Liver (tissue), 9 donors: ENCODE results near the gene RALY. TPM values are rescaled to one million over a fixed set of nuclear protein-coding genes. Genes with fewer than 3 reads are reported as not detected.

Experiments
- DNase-seq: peaks from one replicate; pipeline ENCODE4 v3.0.0-alpha.2; 2017; ENCODE audit warnings: low spot score
- H3K27ac ChIP-seq, 2 donors: one replicate each; pipeline ENCODE4 v1.7.0; 2013; ENCODE audit warnings: inconsistent platforms in 2 of 2, low read length in 2 of 2, control low read depth in 1 of 2, low read depth in 1 of 2, mild to moderate bottlenecking in 1 of 2
- H3K27me3 ChIP-seq, 4 donors: one replicate each; pipeline versions ENCODE4 v1.6.1 to v1.7.0; 2013; ENCODE audit warnings: low read length in 3 of 4, inconsistent platforms in 1 of 4, mild to moderate bottlenecking in 1 of 4, moderate library complexity in 1 of 4; ENCODE audit not compliant: control insufficient read depth in 4 of 4, insufficient read depth in 4 of 4
- H3K36me3 ChIP-seq, 4 donors: one replicate each; pipeline versions ENCODE4 v1.6.1 to v1.7.0; 2013; ENCODE audit warnings: low read length in 3 of 4, mild to moderate bottlenecking in 3 of 4, low read depth in 1 of 4, moderate library complexity in 1 of 4; ENCODE audit not compliant: control insufficient read depth in 4 of 4, insufficient read depth in 3 of 4
- H3K4me1 ChIP-seq, 4 donors: one replicate each; pipeline versions ENCODE4 v1.6.1 to v1.7.0; 2013; ENCODE audit warnings: low read length in 3 of 4, mild to moderate bottlenecking in 3 of 4, moderate library complexity in 1 of 4; ENCODE audit not compliant: control insufficient read depth in 4 of 4, insufficient read depth in 4 of 4
- H3K4me3 ChIP-seq, 3 donors: one replicate each; pipeline versions ENCODE4 v1.6.1 to v1.7.0; 2013; ENCODE audit warnings: low read length in 3 of 3, control low read depth in 1 of 3, low read depth in 1 of 3, mild to moderate bottlenecking in 1 of 3
- H3K9ac ChIP-seq, 2 donors: one replicate each; pipeline ENCODE4 v1.7.0; 2013; ENCODE audit warnings: low read length in 2 of 2, mild to moderate bottlenecking in 2 of 2, moderate library complexity in 2 of 2, control low read depth in 1 of 2, low read depth in 1 of 2
- H3K9me3 ChIP-seq, 4 donors: one replicate each; pipeline versions ENCODE4 v1.6.1 to v1.7.0; 2013; ENCODE audit warnings: low read length in 3 of 4; ENCODE audit not compliant: control insufficient read depth in 4 of 4
- FOXA1 ChIP-seq: IDR thresholded peaks from 2 replicates; pipeline ENCODE4 v1.6.1; 2016; ENCODE audit warnings: antibody characterized with exemption
- FOXA2 ChIP-seq: IDR thresholded peaks from 2 replicates; pipeline ENCODE4 v1.6.1; 2016; ENCODE audit warnings: antibody characterized with exemption
- GABPA ChIP-seq, 2 donors: IDR thresholded peaks in 1 of 2; conservative IDR thresholded peaks in 1 of 2; 2 replicates each; pipeline ENCODE4 v1.6.1; 2016; ENCODE audit warnings: antibody characterized with exemption in 2 of 2, mild to moderate bottlenecking in 1 of 2, moderate library complexity in 1 of 2
- HNF4A ChIP-seq, 2 donors: conservative IDR thresholded peaks; 2 replicates each; pipeline ENCODE4 v1.6.1; 2016; ENCODE audit warnings: antibody characterized with exemption in 2 of 2, mild to moderate bottlenecking in 2 of 2
- JUND ChIP-seq, 2 donors: IDR thresholded peaks; 2 replicates each; pipeline ENCODE4 v1.6.1; 2016; ENCODE audit warnings: antibody characterized with exemption in 2 of 2
- NR2F2 ChIP-seq: IDR thresholded peaks from 2 replicates; pipeline ENCODE4 v1.6.1; 2016; ENCODE audit warnings: antibody characterized with exemption
- RAD21 ChIP-seq, 2 donors: IDR thresholded peaks; 2 replicates each; pipeline ENCODE4 v1.6.1; 2016; ENCODE audit warnings: antibody characterized with exemption in 2 of 2, mild to moderate bottlenecking in 2 of 2
- RXRA ChIP-seq, 2 donors: IDR thresholded peaks; 2 replicates each; pipeline ENCODE4 v1.6.1; 2017 to 2018; ENCODE audit warnings: antibody characterized with exemption in 2 of 2, mild to moderate bottlenecking in 1 of 2
- SP1 ChIP-seq: IDR thresholded peaks from 2 replicates; pipeline ENCODE4 v1.6.1; 2018; ENCODE audit warnings: antibody characterized with exemption, mild to moderate bottlenecking
- TAF1 ChIP-seq: conservative IDR thresholded peaks from 2 replicates; pipeline ENCODE4 v1.6.1; 2016; ENCODE audit warnings: antibody characterized with exemption, mild to moderate bottlenecking
- WGBS: extraction: QIAGEN DNeasy Blood & Tissue Kit; methylation state at CpG from one replicate; pipeline ENCODE4 v1.1.7; 2013; 5-methylcytosine and 5-hydroxymethylcytosine counted together
- polyA plus RNA-seq, 2 donors: library from polyadenylated mRNA; stranded (reverse) in 1 of 2; unstranded in 1 of 2; fragments of 200-250 nt in 1 of 2; fragments of >200 nt in 1 of 2; fragmentation: Nextera tagmentation in 1 of 2; extraction: Ambion mirVana in 1 of 2; gene quantifications; one replicate each; pipeline versions ENCODE4 v1.2.1 to v1.2.3, GENCODE V29; 2013 to 2015
- total RNA-seq, 2 donors: library from RNA; depleted of rRNA; stranded (reverse); fragments of >200 nt; gene quantifications; one replicate each; pipeline ENCODE4 v1.2.3, GENCODE V29; 2014
- TF ChIP-seq, protein P1 (sequence below): fragments of 150-350 bp; IDR thresholded peaks from 2 replicates; pipeline ENCODE4 v1.5.1; 2017; ENCODE audit warnings: improper control_type of control experiment, low read depth, low read length; ENCODE audit not compliant: missing input control
- TF ChIP-seq, protein P2 (sequence below): IDR thresholded peaks from 2 replicates; pipeline ENCODE4 v1.6.1; 2016; ENCODE audit warnings: antibody characterized with exemption
- TF ChIP-seq, protein P3 (sequence below): IDR thresholded peaks from 2 replicates; pipeline ENCODE4 v1.6.1; 2016; ENCODE audit warnings: antibody characterized with exemption, mild to moderate bottlenecking
- donor health status: healthy.
- donor health status: healthy.
- donor health status: healthy.
- donor health status: healthy.
- donor health status: healthy.

Gene RALY
- total and polyA plus RNA-seq, 4 donors = 23.1 to 47.4 (median 33.3) TPM

DNA sequence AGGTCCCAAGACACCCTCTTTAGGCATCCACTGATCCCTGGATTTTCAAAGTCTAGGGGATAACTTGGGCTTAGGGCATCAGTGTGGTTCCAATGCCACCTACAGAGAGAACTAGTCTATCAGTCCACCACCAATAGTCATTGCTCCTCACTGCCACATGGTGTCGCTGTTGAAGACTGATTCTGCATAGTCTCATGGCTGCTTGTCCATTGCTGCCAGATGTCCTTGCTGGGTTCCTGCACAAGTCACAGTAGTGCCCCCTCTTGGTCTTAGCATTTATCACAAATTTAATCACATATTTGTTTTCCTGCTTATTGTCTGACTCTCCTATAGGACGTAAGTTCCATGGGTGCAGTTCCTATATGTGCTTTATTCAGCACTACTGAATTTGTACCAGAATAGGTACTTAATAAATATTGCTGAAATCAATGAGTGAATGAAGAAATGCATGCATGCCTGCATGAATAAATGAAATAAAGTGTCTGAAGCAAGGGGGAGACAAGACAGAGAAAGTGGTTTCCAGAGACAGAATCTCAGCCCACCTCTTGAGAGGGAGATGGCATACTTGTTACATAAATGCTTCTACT is 45.9 kb upstream of the RALY start:
- Histone ChIP-seq H3K27ac (no peak overlapping the region), H3K4me3 (peak overlapping the region in 1 of 3 donors; percentile 6), H3K36me3 (no peaks in the 10 kb centered on the region), H3K4me1 (no peaks in the 10 kb centered on the region), H3K27me3 (no peaks in the 10 kb centered on the region), H3K9ac (no peak overlapping the region), H3K9me3 (peaks cover 7 to 13% (median 11%) of the 10 kb centered on the region in 4 donors)
- DNase-seq = peak; percentile 50
- TF ChIP-seq JUND (IDR thresholded peaks at IDR 0.05) = no peak
- TF ChIP-seq, protein P1, sequence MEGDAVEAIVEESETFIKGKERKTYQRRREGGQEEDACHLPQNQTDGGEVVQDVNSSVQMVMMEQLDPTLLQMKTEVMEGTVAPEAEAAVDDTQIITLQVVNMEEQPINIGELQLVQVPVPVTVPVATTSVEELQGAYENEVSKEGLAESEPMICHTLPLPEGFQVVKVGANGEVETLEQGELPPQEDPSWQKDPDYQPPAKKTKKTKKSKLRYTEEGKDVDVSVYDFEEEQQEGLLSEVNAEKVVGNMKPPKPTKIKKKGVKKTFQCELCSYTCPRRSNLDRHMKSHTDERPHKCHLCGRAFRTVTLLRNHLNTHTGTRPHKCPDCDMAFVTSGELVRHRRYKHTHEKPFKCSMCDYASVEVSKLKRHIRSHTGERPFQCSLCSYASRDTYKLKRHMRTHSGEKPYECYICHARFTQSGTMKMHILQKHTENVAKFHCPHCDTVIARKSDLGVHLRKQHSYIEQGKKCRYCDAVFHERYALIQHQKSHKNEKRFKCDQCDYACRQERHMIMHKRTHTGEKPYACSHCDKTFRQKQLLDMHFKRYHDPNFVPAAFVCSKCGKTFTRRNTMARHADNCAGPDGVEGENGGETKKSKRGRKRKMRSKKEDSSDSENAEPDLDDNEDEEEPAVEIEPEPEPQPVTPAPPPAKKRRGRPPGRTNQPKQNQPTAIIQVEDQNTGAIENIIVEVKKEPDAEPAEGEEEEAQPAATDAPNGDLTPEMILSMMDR = peak; percentile 60
- TF ChIP-seq, protein P2, sequence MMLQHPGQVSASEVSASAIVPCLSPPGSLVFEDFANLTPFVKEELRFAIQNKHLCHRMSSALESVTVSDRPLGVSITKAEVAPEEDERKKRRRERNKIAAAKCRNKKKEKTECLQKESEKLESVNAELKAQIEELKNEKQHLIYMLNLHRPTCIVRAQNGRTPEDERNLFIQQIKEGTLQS = no peak
- no peak for TF ChIP-seq GABPA (IDR thresholded peaks at IDR 0.05 in 1 of 2, conservative IDR thresholded peaks at IDR 0.05 in 1 of 2)
- TF ChIP-seq RAD21 (IDR thresholded peaks at IDR 0.05) = peak; percentile 68 to 82
- TF ChIP-seq HNF4A (conservative IDR thresholded peaks at IDR 0.05) = no peak
- TF ChIP-seq FOXA2 = no peak
- TF ChIP-seq TAF1 = no peak
- WGBS = 48% methylated on average over 2 of the region's 2 CpGs

DNA sequence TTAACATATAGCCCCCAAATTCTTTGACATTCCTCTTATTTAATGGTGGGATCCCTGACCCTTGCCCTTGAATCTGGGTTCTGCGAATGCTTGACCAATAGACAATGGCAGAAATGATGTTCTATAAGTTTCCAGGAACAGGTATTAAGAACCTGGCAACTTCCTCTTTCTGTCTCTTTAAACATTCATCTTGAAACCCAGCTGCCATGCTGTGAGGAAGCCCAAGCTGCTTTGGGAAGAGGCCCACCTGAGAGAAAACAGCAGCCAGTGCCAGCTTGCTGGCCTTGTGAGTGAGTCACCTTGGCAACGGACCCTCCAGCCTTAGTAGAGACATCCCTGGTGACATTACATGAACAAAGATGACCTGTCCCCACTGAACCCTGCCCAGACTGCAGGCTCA is 45.2 kb upstream of the RALY start:
- WGBS = 88% methylated on average over 2 of the region's 2 CpGs
- Histone ChIP-seq H3K27ac (no peak overlapping the region), H3K36me3 (no peaks in the 10 kb centered on the region), H3K4me1 (no peaks in the 10 kb centered on the region), H3K9me3 (peaks cover 7 to 13% (median 11%) of the 10 kb centered on the region in 4 donors), H3K4me3 (no peak overlapping the region), H3K27me3 (no peaks in the 10 kb centered on the region), H3K9ac (no peak overlapping the region)
- no peak for DNase-seq
- no peak for TF ChIP-seq NR2F2
- TF ChIP-seq TAF1 = no peak
- TF ChIP-seq GABPA (IDR thresholded peaks at IDR 0.05 in 1 of 2, conservative IDR thresholded peaks at IDR 0.05 in 1 of 2) = no peak
- TF ChIP-seq, protein P3, sequence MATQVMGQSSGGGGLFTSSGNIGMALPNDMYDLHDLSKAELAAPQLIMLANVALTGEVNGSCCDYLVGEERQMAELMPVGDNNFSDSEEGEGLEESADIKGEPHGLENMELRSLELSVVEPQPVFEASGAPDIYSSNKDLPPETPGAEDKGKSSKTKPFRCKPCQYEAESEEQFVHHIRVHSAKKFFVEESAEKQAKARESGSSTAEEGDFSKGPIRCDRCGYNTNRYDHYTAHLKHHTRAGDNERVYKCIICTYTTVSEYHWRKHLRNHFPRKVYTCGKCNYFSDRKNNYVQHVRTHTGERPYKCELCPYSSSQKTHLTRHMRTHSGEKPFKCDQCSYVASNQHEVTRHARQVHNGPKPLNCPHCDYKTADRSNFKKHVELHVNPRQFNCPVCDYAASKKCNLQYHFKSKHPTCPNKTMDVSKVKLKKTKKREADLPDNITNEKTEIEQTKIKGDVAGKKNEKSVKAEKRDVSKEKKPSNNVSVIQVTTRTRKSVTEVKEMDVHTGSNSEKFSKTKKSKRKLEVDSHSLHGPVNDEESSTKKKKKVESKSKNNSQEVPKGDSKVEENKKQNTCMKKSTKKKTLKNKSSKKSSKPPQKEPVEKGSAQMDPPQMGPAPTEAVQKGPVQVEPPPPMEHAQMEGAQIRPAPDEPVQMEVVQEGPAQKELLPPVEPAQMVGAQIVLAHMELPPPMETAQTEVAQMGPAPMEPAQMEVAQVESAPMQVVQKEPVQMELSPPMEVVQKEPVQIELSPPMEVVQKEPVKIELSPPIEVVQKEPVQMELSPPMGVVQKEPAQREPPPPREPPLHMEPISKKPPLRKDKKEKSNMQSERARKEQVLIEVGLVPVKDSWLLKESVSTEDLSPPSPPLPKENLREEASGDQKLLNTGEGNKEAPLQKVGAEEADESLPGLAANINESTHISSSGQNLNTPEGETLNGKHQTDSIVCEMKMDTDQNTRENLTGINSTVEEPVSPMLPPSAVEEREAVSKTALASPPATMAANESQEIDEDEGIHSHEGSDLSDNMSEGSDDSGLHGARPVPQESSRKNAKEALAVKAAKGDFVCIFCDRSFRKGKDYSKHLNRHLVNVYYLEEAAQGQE = no peak
- TF ChIP-seq RXRA (IDR thresholded peaks at IDR 0.05) = no peak
- no peak for TF ChIP-seq RAD21 (IDR thresholded peaks at IDR 0.05)
- TF ChIP-seq, protein P2 = no peak
- TF ChIP-seq HNF4A (conservative IDR thresholded peaks at IDR 0.05) = no peak
- no peak for TF ChIP-seq FOXA2
- no peak for TF ChIP-seq SP1
- TF ChIP-seq FOXA1 = no peak
